Measurements from ENCODE around the gene LMBR1. TPM values are rescaled to one million over a fixed set of nuclear protein-coding genes. Genes with fewer than 3 reads are reported as not detected.

Gene LMBR1, protein sequence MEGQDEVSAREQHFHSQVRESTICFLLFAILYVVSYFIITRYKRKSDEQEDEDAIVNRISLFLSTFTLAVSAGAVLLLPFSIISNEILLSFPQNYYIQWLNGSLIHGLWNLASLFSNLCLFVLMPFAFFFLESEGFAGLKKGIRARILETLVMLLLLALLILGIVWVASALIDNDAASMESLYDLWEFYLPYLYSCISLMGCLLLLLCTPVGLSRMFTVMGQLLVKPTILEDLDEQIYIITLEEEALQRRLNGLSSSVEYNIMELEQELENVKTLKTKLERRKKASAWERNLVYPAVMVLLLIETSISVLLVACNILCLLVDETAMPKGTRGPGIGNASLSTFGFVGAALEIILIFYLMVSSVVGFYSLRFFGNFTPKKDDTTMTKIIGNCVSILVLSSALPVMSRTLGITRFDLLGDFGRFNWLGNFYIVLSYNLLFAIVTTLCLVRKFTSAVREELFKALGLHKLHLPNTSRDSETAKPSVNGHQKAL
- total RNA-seq (2013): 22.5 TPM
- polyA plus RNA-seq (10 to 100 TPM; 14.8 to 24.4 (median 21.2) TPM), polyA minus RNA-seq (25.4 and 29.6 TPM in 2 replicates), total RNA-seq (27.9 to 82.5 (median 54.6) reads per million in 11 experiments)

DNA sequence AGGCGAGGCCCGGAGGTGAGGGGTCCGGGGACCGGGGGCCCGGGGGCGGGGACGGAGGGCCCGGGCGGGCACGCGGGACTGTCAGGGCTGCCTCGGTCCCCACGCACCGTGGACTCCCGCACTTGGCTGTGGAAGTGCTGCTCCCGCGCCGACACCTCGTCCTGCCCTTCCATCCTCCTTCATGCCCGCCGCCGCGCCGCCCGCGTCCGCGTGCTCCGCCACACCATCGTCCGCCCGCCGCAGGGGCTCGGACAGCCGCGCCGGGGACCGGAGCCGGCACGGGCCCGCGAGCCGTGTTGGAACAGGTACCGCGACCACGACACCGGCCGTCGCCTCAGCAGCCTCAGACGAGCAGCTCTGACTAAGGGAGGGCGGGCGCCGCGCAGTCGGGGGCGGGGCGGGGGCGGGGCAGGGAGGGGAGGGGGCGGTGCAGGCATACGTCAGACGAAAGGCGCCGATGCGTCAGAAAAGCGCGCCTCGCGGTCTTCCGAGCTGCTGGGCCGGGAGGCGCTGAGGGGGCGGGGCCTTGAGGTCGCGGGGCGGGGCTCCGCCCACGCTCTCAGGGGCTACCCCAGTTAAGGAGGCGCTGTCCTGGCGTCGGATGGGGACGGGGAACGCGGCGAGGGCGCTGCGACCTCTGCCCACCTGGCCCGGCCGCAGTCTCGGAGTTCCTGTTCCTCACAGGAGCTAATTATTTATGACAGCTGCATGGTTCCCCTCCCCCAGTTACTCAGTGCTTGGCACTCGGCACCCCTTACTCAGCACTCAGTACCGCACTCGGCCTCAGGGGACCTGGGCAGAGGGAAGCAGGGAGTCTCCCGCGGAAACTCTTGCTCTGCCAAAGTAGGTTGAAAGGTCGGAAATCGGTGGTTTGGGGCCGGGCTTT is at the start of gene LMBR1:
Gene LMBR1 (minus strand): TSS at position 363 of the 886 bp plus-strand sequence. CDS start 190 bp downstream, at position 173.
- H3K36me3 Mint-ChIP-seq: peaks cover under 1 to 4% of the 10 kb centered on the region in 2 donors
- Histone ChIP-seq H3K36me3 (replicated peaks in 1 of 2; ENCODE audit: control insufficient read depth in 1 of 2, insufficient read depth in 2 of 2, low read length in 2 of 2) (no peaks in the 10 kb centered on the region), H3K9ac (ENCODE audit: insufficient read depth, low read length, poor library complexity, severe bottlenecking) (peak within 1 kb of the TSS; percentile 76), H4K20me1 (ENCODE audit: insufficient read depth, low read length) (peaks cover 23% of the 10 kb centered on the region), H2AFZ (ENCODE audit: insufficient read depth, low read depth, low read length, poor library complexity, severe bottlenecking) (peak within 1 kb of the TSS; percentile 85), H3K27me3 (ENCODE audit: control insufficient read depth in 2 of 2, insufficient read depth in 2 of 2, low read length in 2 of 2) (no peaks in the 10 kb centered on the region), H3K4me1 (ENCODE audit: control insufficient read depth in 1 of 2, insufficient read depth in 2 of 2, low read length in 2 of 2) (peaks cover 41 to 47% of the 10 kb centered on the region in 2 donors), H3K4me3 (replicated peaks in 1 of 3; ENCODE audit: low read depth in 2 of 3, low read length in 3 of 3) (peak within 1 kb of the TSS; percentile 58 to 85 (median 78)), H3K79me2 (ENCODE audit: insufficient read depth, low read length) (peaks cover 50% of the 10 kb centered on the region), H3K4me2 (replicated peaks; ENCODE audit: extremely low read depth, low read length, poor library complexity, severe bottlenecking) (peak within 1 kb of the TSS; percentile 87), H3K27ac (ENCODE audit: low read depth in 1 of 2, low read length in 2 of 2) (peak within 1 kb of the TSS; percentile 85 to 92), H3K9me3 (replicated peaks in 1 of 2; ENCODE audit: control insufficient read depth in 1 of 2, insufficient read depth in 1 of 2, low read length in 2 of 2) (no peaks in the 10 kb centered on the region)
- peaks cover 49% of the 10 kb centered on the region for H3K4me1 Mint-ChIP-seq
- intact Hi-C loops (cut with micrococcal nuclease): loop anchor here in 1 of 2 donors (10.0 kb wide), 3 partner anchors 252 to 1968 kb away; partner anchors contain the start of gene PAXIP1
- peaks cover 0 to 8% (median 4%) of the 10 kb centered on the region in 7 donors for H3K9me3 Mint-ChIP-seq
- WGBS (ENCODE audit: insufficient coverage): under 1% methylated on average over 71 of the region's 97 CpGs
- peak within 1 kb of the TSS; percentile 88 to 92 for H3K4me3 Mint-ChIP-seq
- H3K27ac Mint-ChIP-seq: peak within 1 kb of the TSS; percentile 88 to 95 (median 93)
- DNase-seq: peak; percentile 91 to 95 (median 94)
- TF ChIP-seq, protein P1, sequence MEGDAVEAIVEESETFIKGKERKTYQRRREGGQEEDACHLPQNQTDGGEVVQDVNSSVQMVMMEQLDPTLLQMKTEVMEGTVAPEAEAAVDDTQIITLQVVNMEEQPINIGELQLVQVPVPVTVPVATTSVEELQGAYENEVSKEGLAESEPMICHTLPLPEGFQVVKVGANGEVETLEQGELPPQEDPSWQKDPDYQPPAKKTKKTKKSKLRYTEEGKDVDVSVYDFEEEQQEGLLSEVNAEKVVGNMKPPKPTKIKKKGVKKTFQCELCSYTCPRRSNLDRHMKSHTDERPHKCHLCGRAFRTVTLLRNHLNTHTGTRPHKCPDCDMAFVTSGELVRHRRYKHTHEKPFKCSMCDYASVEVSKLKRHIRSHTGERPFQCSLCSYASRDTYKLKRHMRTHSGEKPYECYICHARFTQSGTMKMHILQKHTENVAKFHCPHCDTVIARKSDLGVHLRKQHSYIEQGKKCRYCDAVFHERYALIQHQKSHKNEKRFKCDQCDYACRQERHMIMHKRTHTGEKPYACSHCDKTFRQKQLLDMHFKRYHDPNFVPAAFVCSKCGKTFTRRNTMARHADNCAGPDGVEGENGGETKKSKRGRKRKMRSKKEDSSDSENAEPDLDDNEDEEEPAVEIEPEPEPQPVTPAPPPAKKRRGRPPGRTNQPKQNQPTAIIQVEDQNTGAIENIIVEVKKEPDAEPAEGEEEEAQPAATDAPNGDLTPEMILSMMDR (IDR thresholded peaks at IDR 0.05): peak; percentile 80
- peaks cover 0 to under 1% (median 0%) of the 10 kb centered on the region in 3 donors for H3K27me3 Mint-ChIP-seq (ENCODE audit: low read depth in 3 of 3)

DNA sequence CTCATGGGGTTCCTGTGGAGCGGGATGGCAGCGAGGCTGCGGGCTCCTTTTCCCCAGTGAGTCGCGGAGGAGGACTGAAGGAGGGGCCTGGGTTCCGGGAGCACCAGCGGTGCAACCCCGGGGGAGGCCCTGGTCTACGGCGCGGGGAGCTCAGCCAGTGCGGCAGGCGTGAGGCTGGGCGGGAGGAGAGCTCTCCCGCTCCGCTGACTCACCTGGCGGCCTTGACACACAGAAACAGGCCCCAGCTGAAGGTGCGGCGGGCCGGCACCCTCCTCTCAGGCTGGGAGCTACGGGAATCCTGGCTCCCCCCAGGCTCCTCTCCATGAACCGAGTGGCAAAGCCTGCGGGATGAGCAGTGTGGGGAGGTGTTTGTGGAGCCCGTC is 49.7 kb upstream of the LMBR1 start:
- Histone ChIP-seq H3K9me3 (replicated peaks in 1 of 2; ENCODE audit: control insufficient read depth in 1 of 2, insufficient read depth in 1 of 2, low read length in 2 of 2) (peaks cover 10 to 25% of the 10 kb centered on the region in 2 donors), H3K79me2 (ENCODE audit: insufficient read depth, low read length) (no peaks in the 10 kb centered on the region), H4K20me1 (ENCODE audit: insufficient read depth, low read length) (no peaks in the 10 kb centered on the region), H3K9ac (ENCODE audit: insufficient read depth, low read length, poor library complexity, severe bottlenecking) (no peak overlapping the region), H3K4me3 (replicated peaks in 1 of 3; ENCODE audit: low read depth in 2 of 3, low read length in 3 of 3) (no peak overlapping the region), H3K4me2 (replicated peaks; ENCODE audit: extremely low read depth, low read length, poor library complexity, severe bottlenecking) (no peak overlapping the region), H2AFZ (ENCODE audit: insufficient read depth, low read depth, low read length, poor library complexity, severe bottlenecking) (peak overlapping the region; percentile 29), H3K27ac (ENCODE audit: low read depth in 1 of 2, low read length in 2 of 2) (no peak overlapping the region), H3K36me3 (replicated peaks in 1 of 2; ENCODE audit: control insufficient read depth in 1 of 2, insufficient read depth in 2 of 2, low read length in 2 of 2) (no peaks in the 10 kb centered on the region), H3K4me1 (ENCODE audit: control insufficient read depth in 1 of 2, insufficient read depth in 2 of 2, low read length in 2 of 2) (no peaks in the 10 kb centered on the region), H3K27me3 (ENCODE audit: control insufficient read depth in 2 of 2, insufficient read depth in 2 of 2, low read length in 2 of 2) (peaks cover 0 to 22% of the 10 kb centered on the region in 2 donors)
- H3K27ac Mint-ChIP-seq: no peak overlapping the region
- H3K4me1 Mint-ChIP-seq: peaks cover 12% of the 10 kb centered on the region
- TF ChIP-seq, protein P1 (IDR thresholded peaks at IDR 0.05): no peak
- H3K9me3 Mint-ChIP-seq: peaks cover 19 to 41% (median 24%) of the 10 kb centered on the region in 7 donors
- H3K36me3 Mint-ChIP-seq: peaks cover 0 to 6% of the 10 kb centered on the region in 2 donors
- peak overlapping the region in 1 of 2 donors; percentile 49 for H3K4me3 Mint-ChIP-seq
- DNase-seq: no peak
- intact Hi-C loops (cut with micrococcal nuclease): no loop called here
- 53% methylated on average over 17 of the region's 24 CpGs for WGBS (ENCODE audit: insufficient coverage)
- H3K27me3 Mint-ChIP-seq (ENCODE audit: low read depth in 3 of 3): peaks cover 44 to 57% (median 56%) of the 10 kb centered on the region in 3 donors

Data from CD14-positive monocyte (primary cell).